ENCODE measurements around the gene TYK2. TPM values are rescaled to one million over a fixed set of nuclear protein-coding genes. Genes with fewer than 3 reads are reported as not detected.
"Not testable (repeated sequence)": the region's sequence is repeated elsewhere in the genome, so short reads cannot be mapped to it uniquely, and the experiment has no call there.

The TYK2 gene
- total RNA-seq, 1 donor from 2014 or later: 56.0 TPM

GRCh38 chr19:10384580-10384979 is 4.2 kb upstream of the TYK2 start:
- intact Hi-C loops (cut with micrococcal nuclease): no loop called here
- ATAC-seq: no peak
- DNase-seq: no peak

- DNase-seq; ATAC-seq; intact Hi-C loops (cut with micrococcal nuclease): not testable (repeated sequence)
Observed at GRCh38 chr19:10383223-10383499, 2.8 kb upstream of the TYK2 start.

GRCh38 chr19:10379880-10380312 is 476 bp downstream of the TYK2 start:
- intact Hi-C loops (cut with micrococcal nuclease): no loop called here
- DNase-seq (no peak), ATAC-seq (no peak)

GRCh38 chr19:10378124-10378523 is 2.2 kb downstream of the TYK2 start:
- DNase-seq (no peak), ATAC-seq (no peak)
- intact Hi-C loops (cut with micrococcal nuclease): no loop called here

GRCh38 chr19:10377140-10377640 is 3.2 kb downstream of the TYK2 start:
- intact Hi-C loops (cut with micrococcal nuclease); ATAC-seq; DNase-seq: not testable (repeated sequence)

- no peak for ATAC-seq
- DNase-seq: no peak
- intact Hi-C loops (cut with micrococcal nuclease): no loop called here
Observed at GRCh38 chr19:10374931-10375330, 5.4 kb downstream of the TYK2 start.

- ATAC-seq (no peak), DNase-seq (no peak)
- intact Hi-C loops (cut with micrococcal nuclease): no loop called here
Observed at GRCh38 chr19:10372690-10373089, 7.7 kb downstream of the TYK2 start.

- DNase-seq: no peak
- peak; percentile 26 for ATAC-seq
- intact Hi-C loops (cut with micrococcal nuclease): no loop called here
Observed at GRCh38 chr19:10368101-10368803, 12.1 kb downstream of the TYK2 start.

GRCh38 chr19:10366950-10367512 is 13.3 kb downstream of the TYK2 start:
- DNase-seq; ATAC-seq; intact Hi-C loops (cut with micrococcal nuclease): not testable (repeated sequence)

- intact Hi-C loops (cut with micrococcal nuclease): no loop called here
- no peak for ATAC-seq
- DNase-seq: no peak
Observed at GRCh38 chr19:10365518-10365917, 14.9 kb downstream of the TYK2 start.

GRCh38 chr19:10364644-10365043 is 15.7 kb downstream of the TYK2 start:
- intact Hi-C loops (cut with micrococcal nuclease): no loop called here
- ATAC-seq: peak; percentile 18
- DNase-seq: no peak

- intact Hi-C loops (cut with micrococcal nuclease): no loop called here
- DNase-seq (no peak), ATAC-seq (no peak)
Observed at GRCh38 chr19:10363789-10364281, 16.5 kb downstream of the TYK2 start.

- intact Hi-C loops (cut with micrococcal nuclease): no loop called here
- DNase-seq: no peak
- ATAC-seq: no peak
Observed at GRCh38 chr19:10362259-10362658, 18.1 kb downstream of the TYK2 start.

- ATAC-seq (no peak), DNase-seq (no peak)
- intact Hi-C loops (cut with micrococcal nuclease): no loop called here
Observed at GRCh38 chr19:10361569-10362011, 18.8 kb downstream of the TYK2 start.

GRCh38 chr19:10356431-10356830 is 23.9 kb downstream of the TYK2 start:
- no peak for ATAC-seq
- intact Hi-C loops (cut with micrococcal nuclease): no loop called here
- no peak for DNase-seq

GRCh38 chr19:10353793-10354391 is 26.5 kb downstream of the TYK2 start:
- ATAC-seq: peak; percentile 88
- intact Hi-C loops (cut with micrococcal nuclease): no loop called here
- DNase-seq: peak; percentile 89

GRCh38 chr19:10352764-10353671 is 27.4 kb downstream of the TYK2 start:
- DNase-seq (peak; percentile 87), ATAC-seq (peak; percentile 89)
- intact Hi-C loops (cut with micrococcal nuclease): no loop called here

GRCh38 chr19:10346509-10346908 is 33.9 kb downstream of the TYK2 start:
- DNase-seq (peak; percentile 40), ATAC-seq (peak; percentile 48)
- intact Hi-C loops (cut with micrococcal nuclease): no loop called here

GRCh38 chr19:10344780-10345179 is 35.6 kb downstream of the TYK2 start:
- intact Hi-C loops (cut with micrococcal nuclease): no loop called here
- DNase-seq (no peak), ATAC-seq (no peak)
